ENCODE measurements around the gene CRYAB.

GRCh38 chr11:111925953-111926352, 14.4 kb upstream of the CRYAB start:
- TF ChIP-seq CTCF (IDR thresholded peaks at IDR 0.05; ENCODE audit: low read length) (no peak), EZH2phosphoT487 (IDR thresholded peaks at IDR 0.05; ENCODE audit: low read length) (no peak), EZH2 (optimal IDR thresholded peaks at IDR 0.05; ENCODE audit: low read depth, low read length) (no peak)

Data from MM.1S (cell line).